Measurements from ENCODE around the gene ERG28. TPM values are rescaled to one million over a fixed set of nuclear protein-coding genes. Genes with fewer than 3 reads are reported as not detected.

ERG28 gene
- total and polyA plus RNA-seq, 2 donors (not counting 1 experiment from before 2014, with no cell fraction given): 4.9 to 11.7 TPM

DNA sequence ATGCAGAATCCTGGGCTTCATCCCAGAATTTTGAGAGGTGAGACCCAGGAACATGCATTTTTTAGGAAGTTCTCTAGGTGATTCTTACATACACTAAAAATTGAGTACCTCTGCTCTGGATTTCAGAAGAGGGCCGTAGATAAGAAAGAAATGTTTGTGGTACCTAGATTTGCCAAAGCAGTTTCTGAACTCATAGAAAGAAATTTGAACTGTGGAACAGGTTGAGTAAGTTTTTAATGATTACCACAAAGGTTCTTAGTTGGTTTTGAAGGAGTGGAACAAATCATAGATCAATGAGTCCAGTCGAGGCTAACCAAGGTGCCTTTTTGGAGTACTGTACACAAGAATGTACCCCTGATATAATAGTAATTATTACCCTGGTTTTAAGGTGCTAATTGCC is 25.2 kb upstream of the ERG28 start:
- Mint-ChIP-seq H3K27ac (no peak overlapping the region), H3K9me3 (ENCODE audit: insufficient read depth) (no peaks in the 10 kb centered on the region), H3K27me3 (no peaks in the 10 kb centered on the region), H3K4me1 (no peaks in the 10 kb centered on the region), H3K4me3 (no peak overlapping the region)
- H3K27me3 ChIP-seq (replicated peaks in 1 of 4; ENCODE audit: control extremely low read depth in 1 of 4, control insufficient read depth in 3 of 4, insufficient read depth in 4 of 4, low read length in 3 of 4): no peaks in the 10 kb centered on the region
- no peak for TF ChIP-seq EZH2 (IDR thresholded peaks at IDR 0.05; ENCODE audit: borderline replicate concordance, insufficient read depth, low read depth, low read length, poor library complexity, severe bottlenecking)
- TF ChIP-seq, protein P1, sequence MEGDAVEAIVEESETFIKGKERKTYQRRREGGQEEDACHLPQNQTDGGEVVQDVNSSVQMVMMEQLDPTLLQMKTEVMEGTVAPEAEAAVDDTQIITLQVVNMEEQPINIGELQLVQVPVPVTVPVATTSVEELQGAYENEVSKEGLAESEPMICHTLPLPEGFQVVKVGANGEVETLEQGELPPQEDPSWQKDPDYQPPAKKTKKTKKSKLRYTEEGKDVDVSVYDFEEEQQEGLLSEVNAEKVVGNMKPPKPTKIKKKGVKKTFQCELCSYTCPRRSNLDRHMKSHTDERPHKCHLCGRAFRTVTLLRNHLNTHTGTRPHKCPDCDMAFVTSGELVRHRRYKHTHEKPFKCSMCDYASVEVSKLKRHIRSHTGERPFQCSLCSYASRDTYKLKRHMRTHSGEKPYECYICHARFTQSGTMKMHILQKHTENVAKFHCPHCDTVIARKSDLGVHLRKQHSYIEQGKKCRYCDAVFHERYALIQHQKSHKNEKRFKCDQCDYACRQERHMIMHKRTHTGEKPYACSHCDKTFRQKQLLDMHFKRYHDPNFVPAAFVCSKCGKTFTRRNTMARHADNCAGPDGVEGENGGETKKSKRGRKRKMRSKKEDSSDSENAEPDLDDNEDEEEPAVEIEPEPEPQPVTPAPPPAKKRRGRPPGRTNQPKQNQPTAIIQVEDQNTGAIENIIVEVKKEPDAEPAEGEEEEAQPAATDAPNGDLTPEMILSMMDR (IDR thresholded peaks at IDR 0.05): no peak
- H3K4me2 ChIP-seq (replicated peaks; ENCODE audit: low read depth, low read length, poor library complexity, severe bottlenecking): no peak overlapping the region
- no peak for DNase-seq
- H2AFZ ChIP-seq (ENCODE audit: insufficient read depth, low read depth, low read length, poor library complexity, severe bottlenecking): no peak overlapping the region
- H3K4me1 ChIP-seq (ENCODE audit: control insufficient read depth in 2 of 2, insufficient read depth in 2 of 2, low read length in 2 of 2): no peaks in the 10 kb centered on the region
- H3K36me3 ChIP-seq (replicated peaks in 1 of 2; ENCODE audit: control extremely low read depth in 1 of 2, control insufficient read depth in 1 of 2, extremely low read depth in 1 of 2, insufficient read depth in 2 of 2, low read length in 1 of 2): peaks cover 11 to 24% of the 10 kb centered on the region in 2 experiments
- intact Hi-C loops (cut with micrococcal nuclease): no loop called here
- H3K9ac ChIP-seq (ENCODE audit: low read length): no peak overlapping the region
- no peak for ATAC-seq (ENCODE audit: low read depth)
- H3K79me2 ChIP-seq (ENCODE audit: control insufficient read depth, insufficient read depth, low read length): no peaks in the 10 kb centered on the region
- CTCF ChIA-PET: no interaction called here
- POLR2A ChIA-PET: no interaction called here
- no CpG with 5 or more reads among the region's 2 CpGs for WGBS (ENCODE audit: insufficient coverage)
- no peaks in the 10 kb centered on the region for H3K9me3 ChIP-seq (ENCODE audit: control extremely low read depth in 1 of 3, control insufficient read depth in 2 of 3, insufficient read depth in 1 of 3, low read length in 2 of 3)
- H3K27ac ChIP-seq (ENCODE audit: low read length in 2 of 2): no peak overlapping the region
- no peaks in the 10 kb centered on the region for H4K20me1 ChIP-seq (ENCODE audit: control insufficient read depth, insufficient read depth, low read length, poor library complexity, severe bottlenecking)
- H3K4me3 ChIP-seq (ENCODE audit: control extremely low read depth in 1 of 5, extremely low read depth in 1 of 5, insufficient read depth in 1 of 5, low read depth in 2 of 5, low read length in 4 of 5): no peak overlapping the region

DNA sequence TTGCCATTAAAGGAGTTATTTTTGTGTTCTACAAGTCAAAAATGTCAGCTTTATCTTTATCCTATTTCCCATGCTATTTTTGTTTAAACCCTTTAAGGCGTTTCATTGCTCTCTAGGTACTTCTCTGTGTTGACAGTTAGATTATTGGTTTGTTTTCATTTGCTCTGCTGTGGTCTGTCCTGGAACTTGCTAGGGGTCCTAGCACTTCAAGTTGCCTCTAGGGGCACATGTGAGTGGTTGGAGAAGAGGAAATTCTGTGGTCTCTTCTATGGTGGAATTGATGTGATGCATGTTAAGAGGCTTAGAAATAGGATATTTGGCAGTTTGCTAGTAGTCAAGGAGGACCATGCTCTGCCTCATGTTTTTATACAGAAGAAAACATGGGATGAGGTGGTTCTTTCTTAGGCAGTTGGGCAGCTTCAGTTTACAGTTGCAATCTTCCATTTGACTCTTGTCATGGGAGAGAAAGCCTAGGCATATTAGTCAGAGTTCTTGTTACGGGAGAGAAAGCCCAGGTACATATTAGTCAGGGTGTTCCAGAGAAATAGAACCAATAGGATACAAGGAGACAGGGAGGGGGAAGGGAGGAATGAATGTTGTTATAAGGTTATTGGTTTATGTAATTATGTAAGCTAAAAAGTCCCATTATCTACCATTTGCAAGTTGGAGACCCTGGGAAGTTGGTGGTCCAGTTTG is 14.7 kb upstream of the ERG28 start:
- H3K36me3 ChIP-seq (replicated peaks in 1 of 2; ENCODE audit: control extremely low read depth in 1 of 2, control insufficient read depth in 1 of 2, extremely low read depth in 1 of 2, insufficient read depth in 2 of 2, low read length in 1 of 2): peaks cover 2 to 3% of the 10 kb centered on the region in 2 experiments
- no peak overlapping the region for H2AFZ ChIP-seq (ENCODE audit: insufficient read depth, low read depth, low read length, poor library complexity, severe bottlenecking)
- H3K9me3 Mint-ChIP-seq (ENCODE audit: insufficient read depth): no peaks in the 10 kb centered on the region
- intact Hi-C loops (cut with micrococcal nuclease): no loop called here
- peaks cover 5% of the 10 kb centered on the region for H3K79me2 ChIP-seq (ENCODE audit: control insufficient read depth, insufficient read depth, low read length)
- WGBS (ENCODE audit: insufficient coverage): 100% methylated on average over 1 of the region's 2 CpGs
- no peaks in the 10 kb centered on the region for H3K4me1 Mint-ChIP-seq
- H3K27me3 Mint-ChIP-seq: no peaks in the 10 kb centered on the region
- no peak overlapping the region for H3K27ac ChIP-seq (ENCODE audit: low read length in 2 of 2)
- no peak overlapping the region for H3K4me3 Mint-ChIP-seq
- no peak overlapping the region for H3K4me3 ChIP-seq (ENCODE audit: control extremely low read depth in 1 of 5, extremely low read depth in 1 of 5, insufficient read depth in 1 of 5, low read depth in 2 of 5, low read length in 4 of 5)
- DNase-seq: no peak
- ATAC-seq (ENCODE audit: low read depth): no peak
- H3K4me2 ChIP-seq (replicated peaks; ENCODE audit: low read depth, low read length, poor library complexity, severe bottlenecking): no peak overlapping the region
- ChIA-PET POLR2A (no interaction called here), CTCF (interaction anchor here (3.0 kb wide), 1 partner anchor 22 kb away, joined by 10 read pairs; no protein-coding TSS in a partner anchor)
- H3K9ac ChIP-seq (ENCODE audit: low read length): no peak overlapping the region
- H4K20me1 ChIP-seq (ENCODE audit: control insufficient read depth, insufficient read depth, low read length, poor library complexity, severe bottlenecking): no peaks in the 10 kb centered on the region
- no peak overlapping the region for H3K27ac Mint-ChIP-seq
- H3K9me3 ChIP-seq (ENCODE audit: control extremely low read depth in 1 of 3, control insufficient read depth in 2 of 3, insufficient read depth in 1 of 3, low read length in 2 of 3): peaks cover 0 to 3% (median 3%) of the 10 kb centered on the region in 3 donors
- TF ChIP-seq EZH2 (IDR thresholded peaks at IDR 0.05; ENCODE audit: borderline replicate concordance, insufficient read depth, low read depth, low read length, poor library complexity, severe bottlenecking): no peak
- TF ChIP-seq, protein P1 (IDR thresholded peaks at IDR 0.05): no peak
- no peaks in the 10 kb centered on the region for H3K4me1 ChIP-seq (ENCODE audit: control insufficient read depth in 2 of 2, insufficient read depth in 2 of 2, low read length in 2 of 2)
- H3K27me3 ChIP-seq (replicated peaks in 1 of 4; ENCODE audit: control extremely low read depth in 1 of 4, control insufficient read depth in 3 of 4, insufficient read depth in 4 of 4, low read length in 3 of 4): no peaks in the 10 kb centered on the region
